Trophoblast cell (in vitro differentiated cells and primary cell): ENCODE data around the gene ETS1.
A peak's percentile ranks its signal among the peaks of the same experiment; 100 is the strongest.

ENCODE experiments used
- DNase-seq, 2 donors: peaks; one replicate each; pipeline ENCODE4 v3.0.0-alpha.2; 2016
- H2AFZ ChIP-seq: 2 replicates; pipeline ENCODE4 v1.6.1; 2013; ENCODE audit warnings: low read length, moderate library complexity, mild to moderate bottlenecking; ENCODE audit not compliant: insufficient read depth, poor library complexity
- H2AK5ac ChIP-seq: 2 replicates; pipeline ENCODE4 v1.6.1; 2013; ENCODE audit warnings: mild to moderate bottlenecking, low read length
- H2BK120ac ChIP-seq: 2 replicates; pipeline ENCODE4 v1.6.1; 2013; ENCODE audit warnings: low read length, mild to moderate bottlenecking, moderate library complexity; ENCODE audit not compliant: insufficient read depth, poor library complexity
- H2BK12ac ChIP-seq: 2 replicates; pipeline ENCODE4 v1.6.1; 2013; ENCODE audit warnings: mild to moderate bottlenecking, low read length, moderate library complexity
- H2BK5ac ChIP-seq: 2 replicates; pipeline ENCODE4 v1.6.1; 2013; ENCODE audit warnings: low read length, low read depth, moderate library complexity, mild to moderate bottlenecking; ENCODE audit not compliant: poor library complexity
- H3K14ac ChIP-seq: 2 replicates; pipeline ENCODE4 v1.6.1; 2013; ENCODE audit warnings: mild to moderate bottlenecking, low read length
- H3K18ac ChIP-seq: 2 replicates; pipeline ENCODE4 v1.6.1; 2013; ENCODE audit warnings: mild to moderate bottlenecking, low read length
- H3K23ac ChIP-seq: 2 replicates; pipeline ENCODE4 v1.6.1; 2013; ENCODE audit warnings: low read length
- H3K27ac ChIP-seq: 2 replicates; pipeline ENCODE4 v1.5.1; 2013; ENCODE audit warnings: low read depth, mild to moderate bottlenecking, inconsistent platforms, low read length, moderate library complexity
- H3K27me3 ChIP-seq: 2 replicates; pipeline ENCODE4 v1.6.1; 2013; ENCODE audit warnings: inconsistent platforms, mild to moderate bottlenecking, low read length, moderate library complexity; ENCODE audit not compliant: insufficient read depth
- H3K36me3 ChIP-seq, 2 experiments: 1 replicate in 1 of 2; 2 replicates in 1 of 2; pipeline ENCODE4 v1.6.1; 2013; ENCODE audit warnings: low read length in 2 of 2, mild to moderate bottlenecking in 2 of 2, moderate library complexity in 1 of 2; ENCODE audit not compliant: insufficient read depth in 2 of 2, control insufficient read depth in 1 of 2
- H3K4ac ChIP-seq: 2 replicates; pipeline ENCODE4 v1.6.1; 2013; ENCODE audit warnings: low read depth, mild to moderate bottlenecking, low read length, moderate library complexity
- H3K4me1 ChIP-seq, 2 experiments: 1 replicate in 1 of 2; 2 replicates in 1 of 2; pipeline ENCODE4 v1.6.1; 2013; ENCODE audit warnings: low read length in 2 of 2, mild to moderate bottlenecking in 2 of 2, moderate library complexity in 1 of 2; ENCODE audit not compliant: insufficient read depth in 2 of 2, control insufficient read depth in 1 of 2
- H3K4me2 ChIP-seq: 2 replicates; pipeline ENCODE4 v1.6.1; 2013; ENCODE audit warnings: inconsistent platforms, mild to moderate bottlenecking, low read length, moderate library complexity
- H3K4me3 ChIP-seq: 2 replicates; pipeline ENCODE4 v1.5.1; 2013; ENCODE audit warnings: mild to moderate bottlenecking, low read depth, low read length, inconsistent platforms
- H3K79me1 ChIP-seq: one replicate; pipeline ENCODE4 v1.6.1; 2013; ENCODE audit warnings: low read length
- H3K79me2 ChIP-seq: 2 replicates; pipeline ENCODE4 v1.6.1; 2013; ENCODE audit warnings: low read length, mild to moderate bottlenecking; ENCODE audit not compliant: control insufficient read depth, insufficient read depth, poor library complexity
- H3K9ac ChIP-seq: 2 replicates; pipeline ENCODE4 v1.6.1; 2013; ENCODE audit warnings: mild to moderate bottlenecking, low read length
- H3K9me3 ChIP-seq: 2 replicates; pipeline ENCODE4 v1.6.1; 2013; ENCODE audit warnings: low read depth, mild to moderate bottlenecking, control low read depth, inconsistent platforms, low read length; ENCODE audit not compliant: insufficient read depth
- H4K12ac ChIP-seq: 2 replicates; pipeline ENCODE4 v1.6.1; 2013; ENCODE audit warnings: low read depth, mild to moderate bottlenecking, low read length, moderate library complexity
- H4K8ac ChIP-seq: 2 replicates; pipeline ENCODE4 v1.6.1; 2013; ENCODE audit warnings: low read depth, mild to moderate bottlenecking, low read length, moderate library complexity
- H4K91ac ChIP-seq: one replicate; pipeline ENCODE4 v1.6.1; 2013; ENCODE audit warnings: low read depth, mild to moderate bottlenecking, low read length, moderate library complexity
- WGBS: extraction: QIAGEN DNeasy Blood & Tissue Kit; methylation state at CpG from one replicate; pipeline ENCODE4 v1.1.7; 2013; ENCODE audit warnings: missing lambda C conversion rate; ENCODE audit not compliant: insufficient read length, insufficient coverage; ENCODE audit errors: extremely low coverage; 5-methylcytosine and 5-hydroxymethylcytosine counted together

Gene ETS1

GRCh38 chr11:128586689-128587088 is 669 bp downstream of the ETS1 start:
- no peak for DNase-seq
- no peak overlapping the region for H3K9ac ChIP-seq
- H2AK5ac ChIP-seq, result no peak overlapping the region
- peak overlapping the region; percentile 20 for H3K4me2 ChIP-seq
- H3K9me3 ChIP-seq, result no peaks in the 10 kb centered on the region
- no peak overlapping the region for H2BK5ac ChIP-seq
- no peaks in the 10 kb centered on the region for H3K79me1 ChIP-seq
- H4K12ac ChIP-seq, result no peak overlapping the region
- no peak overlapping the region for H2BK120ac ChIP-seq
- no peaks in the 10 kb centered on the region for H3K36me3 ChIP-seq
- no peak overlapping the region for H3K4me3 ChIP-seq
- no peaks in the 10 kb centered on the region for H3K79me2 ChIP-seq
- H2AFZ ChIP-seq, result no peak overlapping the region
- H4K91ac ChIP-seq, result no peak overlapping the region
- peaks cover 7 to 11% of the 10 kb centered on the region in 2 experiments for H3K4me1 ChIP-seq
- H2BK12ac ChIP-seq, result peak overlapping the region; percentile 87
- no peak overlapping the region for H3K23ac ChIP-seq
- no peak overlapping the region for H3K18ac ChIP-seq
- H4K8ac ChIP-seq, result no peak overlapping the region
- H3K27ac ChIP-seq, result no peak overlapping the region
- no peak overlapping the region for H3K14ac ChIP-seq
- H3K4ac ChIP-seq, result no peak overlapping the region
- no peaks in the 10 kb centered on the region for H3K27me3 ChIP-seq
- WGBS, result no CpG with 5 or more reads among the region's 7 CpGs

DNA sequence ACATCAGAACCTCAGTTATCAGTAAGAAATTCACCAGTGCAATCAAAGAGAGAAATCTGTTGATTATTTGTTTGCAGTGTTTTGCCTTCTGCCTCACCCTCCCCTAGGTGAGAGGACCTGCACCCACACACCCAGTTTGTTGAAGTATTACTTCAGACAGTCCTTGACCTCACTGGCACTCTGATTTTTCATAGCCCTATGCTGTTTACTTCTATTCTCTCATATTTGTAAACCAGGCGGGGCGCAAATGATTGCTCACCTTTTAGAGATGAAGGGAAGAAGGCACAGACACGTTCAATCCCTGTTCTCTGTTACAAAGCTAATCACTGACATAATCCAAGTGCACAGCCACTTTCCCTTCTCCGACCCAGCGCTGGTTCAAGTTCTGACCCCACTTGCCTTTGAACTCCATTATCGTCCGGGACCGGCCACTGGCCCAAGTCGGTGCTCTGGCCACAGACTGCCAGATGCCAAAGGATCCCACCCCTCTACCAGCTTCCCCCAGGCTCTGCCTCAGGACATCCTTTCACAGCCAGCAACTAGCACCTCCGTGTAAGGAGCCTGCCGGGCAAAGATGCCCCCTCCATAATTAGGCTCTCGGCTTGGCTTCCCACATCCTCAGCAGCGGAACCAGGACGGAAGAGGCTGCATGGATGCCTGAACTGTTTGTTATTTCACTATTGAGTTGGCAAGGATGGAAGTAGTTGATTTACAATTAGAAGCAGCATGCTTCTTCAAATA is 1.7 kb downstream of the ETS1 start:
- Histone ChIP-seq H3K4ac (no peak overlapping the region), H3K27ac (no peak overlapping the region), H3K27me3 (no peaks in the 10 kb centered on the region), H3K79me1 (no peaks in the 10 kb centered on the region), H3K79me2 (no peaks in the 10 kb centered on the region), H2AK5ac (no peak overlapping the region), H3K4me1 (peaks cover 7 to 11% of the 10 kb centered on the region in 2 experiments), H4K8ac (peak overlapping the region; percentile 4), H3K18ac (no peak overlapping the region), H3K4me3 (no peak overlapping the region), H2AFZ (no peak overlapping the region), H3K9ac (no peak overlapping the region), H2BK12ac (no peak overlapping the region), H2BK120ac (no peak overlapping the region), H3K4me2 (peak overlapping the region; percentile 9), H3K14ac (no peak overlapping the region), H3K9me3 (no peaks in the 10 kb centered on the region), H2BK5ac (no peak overlapping the region), H3K36me3 (no peaks in the 10 kb centered on the region), H4K91ac (no peak overlapping the region), H3K23ac (no peak overlapping the region), H4K12ac (no peak overlapping the region)
- no peak for DNase-seq
- no CpG with 5 or more reads among the region's 14 CpGs for WGBS

- Histone ChIP-seq H3K9ac (no peak overlapping the region), H3K14ac (no peak overlapping the region)
Measured at GRCh38 chr11:128584253-128584652, 3.1 kb downstream of the ETS1 start.

GRCh38 chr11:128582496-128583366 is 4.6 kb downstream of the ETS1 start:
- H2AFZ ChIP-seq, result no peak overlapping the region
- H3K4me1 ChIP-seq, result peaks cover 7 to 11% of the 10 kb centered on the region in 2 experiments
- H3K23ac ChIP-seq, result no peak overlapping the region
- no peak overlapping the region for H4K12ac ChIP-seq
- no peak overlapping the region for H3K14ac ChIP-seq
- H3K9me3 ChIP-seq, result no peaks in the 10 kb centered on the region
- H3K4me3 ChIP-seq, result no peak overlapping the region
- H3K27ac ChIP-seq, result peak overlapping the region; percentile 3
- H3K9ac ChIP-seq, result no peak overlapping the region
- no peaks in the 10 kb centered on the region for H3K79me1 ChIP-seq
- no peak overlapping the region for H2AK5ac ChIP-seq
- H3K79me2 ChIP-seq, result no peaks in the 10 kb centered on the region
- H4K91ac ChIP-seq, result no peak overlapping the region
- no peak overlapping the region for H2BK5ac ChIP-seq
- no peak overlapping the region for H4K8ac ChIP-seq
- no peaks in the 10 kb centered on the region for H3K27me3 ChIP-seq
- no peak overlapping the region for H3K4me2 ChIP-seq
- WGBS, result no CpG with 5 or more reads among the region's 8 CpGs
- peak; percentile 50 to 56 for DNase-seq
- no peak overlapping the region for H3K18ac ChIP-seq
- no peaks in the 10 kb centered on the region for H3K36me3 ChIP-seq
- no peak overlapping the region for H2BK120ac ChIP-seq
- H2BK12ac ChIP-seq, result no peak overlapping the region
- H3K4ac ChIP-seq, result no peak overlapping the region

More at GRCh38 chr11:128584253-128584652, 3.1 kb downstream of the ETS1 start:
- H4K8ac ChIP-seq, result no peak overlapping the region
- no peak overlapping the region for H3K18ac ChIP-seq
- H3K36me3 ChIP-seq, result no peaks in the 10 kb centered on the region
- H3K9me3 ChIP-seq, result no peaks in the 10 kb centered on the region
- peaks cover 7 to 11% of the 10 kb centered on the region in 2 experiments for H3K4me1 ChIP-seq
- no peak overlapping the region for H2BK120ac ChIP-seq
- no peak for DNase-seq
- H3K4ac ChIP-seq, result no peak overlapping the region
- no peak overlapping the region for H3K4me2 ChIP-seq
- no peaks in the 10 kb centered on the region for H3K27me3 ChIP-seq
- no peak overlapping the region for H4K12ac ChIP-seq
- no peak overlapping the region for H3K23ac ChIP-seq
- H2AK5ac ChIP-seq, result no peak overlapping the region
- no peaks in the 10 kb centered on the region for H3K79me2 ChIP-seq
- WGBS, result no CpG with 5 or more reads among the region's 3 CpGs
- H4K91ac ChIP-seq, result no peak overlapping the region
- H2BK12ac ChIP-seq, result no peak overlapping the region
- no peak overlapping the region for H3K27ac ChIP-seq
- H3K4me3 ChIP-seq, result no peak overlapping the region
- H2AFZ ChIP-seq, result no peak overlapping the region
- no peaks in the 10 kb centered on the region for H3K79me1 ChIP-seq
- no peak overlapping the region for H2BK5ac ChIP-seq
